NAMALWA (cell line): ENCODE results near the gene ERAL1.
A peak's percentile ranks its signal among the peaks of the same experiment; 100 is the strongest.
"Not testable (repeated sequence)": the region's sequence is repeated elsewhere in the genome, so short reads cannot be mapped to it uniquely, and the experiment has no call there.

ENCODE experiments used
- DNase-seq: peaks from one replicate; pipeline ENCODE4 v3.0.0-alpha.2; 2015; ENCODE audit warnings: low spot score

ERAL1 gene

DNA sequence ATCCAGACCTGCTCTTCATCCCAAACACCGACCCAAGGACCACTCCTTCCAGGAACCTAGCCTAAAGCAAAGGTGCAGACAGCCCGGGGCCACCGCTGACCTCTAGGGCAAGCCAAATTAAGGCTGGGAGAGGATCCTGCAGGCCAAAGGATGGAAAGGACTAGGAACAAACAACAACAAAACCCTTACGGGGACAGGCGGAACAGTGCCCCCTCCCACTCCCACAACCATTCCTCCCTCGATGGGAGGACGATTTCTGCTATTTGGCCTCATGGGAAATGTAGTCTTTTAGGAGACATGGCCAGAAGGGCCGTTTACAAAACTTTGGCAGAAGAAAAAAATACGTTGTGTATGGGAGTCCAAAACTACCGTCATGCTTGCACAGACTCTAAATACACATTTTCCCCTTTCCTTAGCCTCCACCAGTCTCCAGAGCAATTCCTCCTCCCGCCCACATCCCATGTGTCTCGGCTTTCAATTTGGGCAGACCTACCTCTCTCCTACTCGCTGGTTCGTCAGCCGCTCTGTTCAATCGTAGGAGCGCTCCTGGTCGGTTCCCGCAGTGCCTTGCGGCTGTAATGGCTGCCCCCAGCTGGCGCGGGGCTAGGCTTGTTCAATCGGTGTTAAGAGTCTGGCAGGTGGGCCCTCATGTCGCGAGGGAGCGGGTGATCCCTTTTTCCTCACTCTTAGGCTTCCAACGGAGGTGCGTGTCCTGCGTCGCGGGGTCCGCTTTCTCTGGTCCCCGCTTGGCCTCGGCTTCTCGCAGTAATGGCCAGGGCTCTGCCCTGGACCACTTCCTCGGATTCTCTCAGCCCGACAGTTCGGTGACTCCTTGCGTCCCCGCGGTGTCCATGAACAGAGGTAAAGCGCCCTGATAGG lies at the start of gene ERAL1:
TSS of gene ERAL1 (plus strand) at position 560 of the 879 bp plus-strand sequence. CDS start at position 579, 19 bp downstream.
- peak; percentile 93 for DNase-seq

DNA sequence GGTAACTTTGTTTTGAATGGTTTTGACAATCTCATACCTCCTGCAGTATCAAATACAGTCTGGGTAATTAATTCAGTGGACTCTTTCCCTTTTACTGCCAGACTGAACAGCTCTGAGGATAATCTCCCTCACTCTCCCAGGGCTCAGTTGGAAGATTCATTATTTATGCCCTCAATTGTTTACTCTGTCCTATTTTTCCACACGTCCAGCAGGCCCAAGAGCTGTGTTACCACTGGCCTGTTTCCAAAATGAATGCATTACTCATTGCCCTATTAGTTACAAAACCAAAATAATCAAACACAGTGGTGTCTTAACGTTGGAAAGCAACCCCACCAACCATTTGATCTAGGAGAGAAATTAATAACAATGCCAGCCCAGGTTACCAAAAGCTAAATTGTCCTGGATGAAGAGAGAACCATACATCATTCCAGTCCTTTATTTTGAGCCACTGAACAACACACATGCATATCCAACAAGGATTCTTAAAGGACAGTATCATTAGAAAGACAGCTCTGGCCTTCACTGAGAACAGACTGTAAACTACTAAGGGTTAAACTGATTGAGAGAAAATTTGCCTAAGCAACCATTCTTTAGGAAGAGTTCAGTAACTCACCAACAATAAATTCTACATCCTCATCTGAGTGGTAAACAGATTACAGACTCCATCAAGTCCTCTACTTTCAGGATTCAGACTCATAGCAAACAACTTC lies 46.7 kb upstream of the ERAL1 start:
- no peak for DNase-seq

DNA sequence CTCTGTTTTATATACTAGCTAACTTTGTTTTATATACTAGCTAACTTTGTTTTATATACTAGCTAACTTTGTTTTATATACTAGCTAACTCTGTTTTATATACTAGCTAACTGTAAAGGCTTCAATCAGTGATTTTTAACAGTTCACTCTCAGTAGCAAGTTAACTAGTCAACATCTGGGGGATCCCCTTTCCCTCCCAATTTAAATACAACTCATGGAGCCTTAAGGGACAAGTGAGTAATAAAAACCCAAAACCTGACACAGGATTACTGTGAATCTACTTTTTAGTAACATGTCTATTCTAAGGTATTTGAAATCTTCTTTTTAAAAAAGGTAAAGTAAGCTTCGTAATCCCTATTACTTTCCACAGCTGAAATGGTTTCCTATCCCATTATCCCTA lies 44.4 kb upstream of the ERAL1 start:
- DNase-seq = no peak

DNA sequence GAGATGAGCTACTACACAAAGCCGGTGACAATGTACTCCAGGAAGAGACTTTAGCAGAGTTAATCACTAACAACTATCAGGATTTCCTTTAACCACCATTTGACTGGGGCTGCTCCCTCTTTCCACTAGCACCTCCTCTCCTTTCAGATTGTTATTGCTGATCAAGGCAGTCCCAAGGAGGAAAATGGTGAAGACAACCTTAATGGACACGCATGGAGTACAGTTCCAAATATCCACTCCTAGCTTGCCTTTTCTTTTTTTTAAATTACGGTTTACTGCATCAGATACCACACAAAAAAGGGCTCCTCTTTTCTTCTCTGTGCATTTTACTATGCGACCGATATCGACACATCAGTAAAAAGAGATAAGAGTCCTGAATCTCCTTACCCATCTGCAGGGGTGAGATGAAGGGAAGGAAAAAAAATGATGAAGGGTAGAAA lies 43.1 kb upstream of the ERAL1 start:
- no peak for DNase-seq

DNA sequence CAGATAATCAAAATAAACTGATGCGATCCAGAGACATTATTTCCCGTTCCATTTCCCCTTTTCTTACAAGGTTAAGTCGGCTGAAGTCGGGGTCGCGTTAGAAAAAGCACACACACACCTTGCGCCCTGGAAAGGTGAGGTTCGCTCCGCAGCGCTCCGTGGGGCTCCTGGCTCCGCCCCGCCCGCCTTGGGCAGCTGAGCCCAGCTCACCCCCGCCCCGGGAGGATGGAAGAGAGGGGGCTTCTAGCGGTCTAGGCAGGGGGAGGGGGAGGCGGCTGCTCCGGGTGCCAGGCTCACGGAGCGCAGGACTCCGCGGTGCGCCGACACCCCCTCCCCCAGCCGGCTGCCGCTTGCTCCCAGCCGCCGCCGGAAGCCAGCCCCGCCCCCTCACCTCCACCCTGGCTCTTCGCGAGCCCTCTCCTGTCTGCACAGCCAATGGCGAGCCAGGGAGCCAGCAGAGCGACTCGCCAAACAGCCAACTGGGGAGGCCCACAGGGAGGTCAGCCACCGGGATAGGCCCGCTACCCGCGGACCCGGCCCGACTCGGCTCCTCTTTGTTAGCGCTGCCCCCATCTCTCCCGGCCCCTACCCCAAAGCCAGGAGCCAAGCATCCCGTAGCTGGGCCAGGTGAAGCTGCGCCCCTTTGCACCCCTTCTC lies 42.6 kb upstream of the ERAL1 start:
- DNase-seq = peak; percentile 97

DNA sequence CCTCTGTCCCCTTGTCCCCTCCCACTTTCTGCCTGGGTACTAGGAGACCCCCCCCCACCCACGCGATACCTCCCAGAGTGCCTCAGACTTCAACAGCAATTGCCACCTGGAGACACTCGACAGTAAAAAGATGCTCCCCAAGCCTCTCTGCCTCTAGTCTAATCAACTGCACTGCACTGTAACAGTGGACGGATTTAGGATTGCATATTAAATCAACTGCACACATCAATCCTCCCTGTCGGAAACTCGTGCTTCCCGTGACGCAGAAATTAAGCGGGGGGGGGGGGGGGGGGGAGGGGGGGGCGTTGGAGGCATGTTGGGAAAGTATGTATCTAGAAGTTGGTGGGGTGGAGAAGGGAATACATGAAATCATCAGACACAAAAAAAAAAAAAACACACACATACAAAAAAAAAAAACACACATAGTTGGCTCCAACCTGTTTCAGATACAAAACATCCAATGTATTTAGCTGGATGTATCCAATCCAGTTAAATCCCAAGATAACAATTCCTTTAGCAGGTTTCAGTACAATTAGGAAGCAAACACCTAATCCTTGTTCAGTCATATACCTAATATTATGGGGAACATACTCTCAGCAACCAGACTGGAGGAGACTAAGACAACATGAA lies 42.0 kb upstream of the ERAL1 start:
- peak; percentile 90 for DNase-seq

DNA sequence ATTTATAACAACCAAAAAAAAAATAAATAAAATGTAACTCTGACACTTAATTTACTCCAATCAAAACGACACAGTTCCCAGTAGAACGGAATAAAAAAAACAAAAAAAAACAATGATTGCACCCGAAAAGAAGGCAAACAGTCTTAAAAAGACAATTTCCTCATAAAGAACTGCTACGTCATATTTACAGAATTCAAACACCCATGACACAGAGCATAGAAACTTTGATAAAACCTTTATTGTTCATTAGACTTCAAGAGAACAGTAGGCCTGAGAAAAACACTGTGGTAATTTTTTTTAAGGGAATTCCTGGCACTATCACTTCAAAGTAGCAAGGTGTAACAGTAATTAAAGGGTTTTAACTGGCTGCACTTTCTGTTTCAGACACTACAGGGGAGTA lies 38.3 kb upstream of the ERAL1 start:
- DNase-seq = no peak

DNA sequence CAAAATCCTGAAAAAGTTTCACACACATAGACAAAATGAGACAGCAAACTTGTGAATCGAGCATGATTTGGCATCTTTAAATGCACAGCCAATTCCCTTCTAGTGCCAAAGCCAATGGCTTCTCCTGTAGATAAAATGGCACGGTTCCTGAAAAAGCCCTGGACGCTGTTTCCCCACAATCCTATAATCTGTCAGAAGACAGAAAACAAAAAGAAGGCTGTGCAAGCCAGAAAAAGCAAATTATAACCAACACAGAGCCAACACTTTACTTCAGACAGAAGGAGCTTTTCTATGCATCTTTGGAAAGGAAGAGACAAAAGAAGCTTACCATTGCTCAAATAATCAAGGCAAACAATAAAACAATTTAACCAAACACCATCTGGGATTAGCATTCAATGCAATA lies 36.0 kb upstream of the ERAL1 start:
- DNase-seq = no peak

DNA sequence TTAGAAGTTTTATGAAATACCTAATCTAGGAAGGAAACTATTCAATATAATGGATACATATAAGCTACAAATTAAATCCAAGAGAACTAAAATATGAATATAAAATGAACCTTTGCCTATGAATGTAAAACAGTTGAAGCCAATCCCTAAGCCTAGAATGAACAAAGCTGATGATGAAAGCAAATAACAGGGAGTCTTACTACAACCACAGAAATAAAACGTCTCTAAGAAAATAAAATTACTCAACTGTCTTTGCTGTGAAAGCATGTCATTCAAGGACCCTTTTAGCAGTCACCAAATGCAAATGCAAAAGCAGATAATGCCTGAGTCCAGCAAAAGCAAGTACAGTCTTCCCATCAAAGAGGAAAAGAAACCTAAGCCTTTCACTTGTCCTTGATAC lies 35.2 kb upstream of the ERAL1 start:
- no peak for DNase-seq

DNA sequence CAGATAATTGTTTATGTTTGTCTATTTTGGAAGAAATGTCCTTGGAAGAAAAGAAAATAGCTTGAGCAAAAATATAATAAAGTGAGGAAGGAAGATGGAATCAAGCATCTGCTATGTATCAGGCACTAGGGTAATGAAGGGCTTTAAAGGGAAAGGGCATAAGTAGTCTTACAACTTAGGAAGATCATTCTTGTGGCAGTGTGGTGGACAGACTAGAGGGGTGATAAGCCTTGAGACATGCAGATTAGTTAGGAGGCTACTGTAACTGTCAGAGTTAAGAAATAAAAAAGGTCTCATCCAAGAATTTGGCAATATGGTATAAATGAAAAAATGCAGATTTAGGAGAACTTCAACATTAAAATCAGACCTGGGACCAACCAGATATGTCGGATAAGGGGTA lies 27.1 kb upstream of the ERAL1 start:
- no peak for DNase-seq

DNA sequence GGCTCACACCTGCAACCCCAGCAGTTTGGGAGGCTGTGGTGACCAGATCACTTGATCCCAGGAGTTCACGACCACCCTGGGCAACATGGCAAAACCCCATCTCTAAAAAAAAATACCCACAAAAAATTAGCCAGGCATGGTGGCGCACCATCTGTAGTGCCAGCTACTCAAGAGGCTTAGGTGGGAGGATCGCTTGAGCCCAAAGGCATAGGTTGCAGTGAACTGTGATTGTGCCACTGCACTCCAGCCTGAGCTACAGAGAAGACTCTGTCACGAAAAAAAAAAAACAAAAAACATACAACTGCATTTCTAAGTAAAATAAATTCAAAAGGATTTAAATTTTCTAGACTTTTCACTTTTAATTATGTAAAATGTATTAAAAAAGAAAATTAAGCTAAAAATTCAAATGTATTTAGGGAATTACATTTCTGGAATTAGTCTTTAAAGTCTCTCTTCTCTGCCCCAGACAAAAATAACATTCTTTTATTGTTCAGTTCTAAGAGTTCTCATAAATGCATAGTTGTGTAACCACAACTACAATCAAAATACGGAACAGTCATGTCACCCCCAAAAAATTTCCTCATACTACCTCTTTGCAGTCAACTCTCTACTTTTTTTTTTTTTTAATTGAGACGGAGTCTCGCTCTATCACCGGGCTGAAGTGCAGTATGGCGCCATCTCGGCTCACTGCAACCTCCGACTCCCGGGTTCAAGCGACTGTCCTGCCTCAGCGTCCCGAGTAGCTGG lies 26.3 kb upstream of the ERAL1 start:
- DNase-seq = no peak

DNA sequence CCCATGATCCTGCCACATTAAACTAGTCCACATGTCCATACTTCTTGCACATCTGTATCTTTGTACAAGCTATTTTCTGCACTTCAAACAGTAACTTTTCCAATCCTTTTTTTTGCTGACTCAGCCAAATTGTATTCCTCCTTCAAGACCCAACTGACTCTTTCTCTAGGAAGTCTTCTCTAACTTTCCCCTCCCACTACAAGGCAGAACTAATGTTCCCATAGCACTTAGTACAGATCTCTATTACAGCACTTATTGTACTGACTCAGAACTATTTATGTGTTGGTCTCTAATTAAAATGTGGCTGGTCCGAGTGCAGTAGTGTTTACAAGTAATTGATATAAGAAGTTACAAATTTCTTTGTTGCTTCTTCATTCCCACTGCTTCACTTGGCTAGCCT lies 20.4 kb upstream of the ERAL1 start:
- no peak for DNase-seq

DNA sequence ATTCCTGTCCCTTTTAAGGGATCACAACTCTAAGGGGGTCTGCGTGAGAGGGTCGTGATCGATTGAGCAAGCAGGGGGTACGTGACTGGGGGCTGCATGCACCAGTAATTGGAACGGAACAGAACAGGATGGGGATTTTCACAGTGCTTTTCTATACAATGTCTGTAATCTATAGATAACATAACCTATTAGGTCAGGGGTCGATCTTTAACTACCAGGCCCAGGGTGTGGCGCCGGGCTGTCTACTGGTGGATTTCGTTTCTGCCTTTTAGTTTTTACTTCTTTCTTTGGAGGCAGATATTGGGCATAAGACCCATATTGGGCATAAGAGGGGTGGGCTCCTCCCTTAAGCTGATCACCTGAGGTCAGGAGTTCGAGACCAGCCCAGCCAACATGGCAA lies 18.3 kb upstream of the ERAL1 start:
- not testable (repeated sequence) for DNase-seq

DNA sequence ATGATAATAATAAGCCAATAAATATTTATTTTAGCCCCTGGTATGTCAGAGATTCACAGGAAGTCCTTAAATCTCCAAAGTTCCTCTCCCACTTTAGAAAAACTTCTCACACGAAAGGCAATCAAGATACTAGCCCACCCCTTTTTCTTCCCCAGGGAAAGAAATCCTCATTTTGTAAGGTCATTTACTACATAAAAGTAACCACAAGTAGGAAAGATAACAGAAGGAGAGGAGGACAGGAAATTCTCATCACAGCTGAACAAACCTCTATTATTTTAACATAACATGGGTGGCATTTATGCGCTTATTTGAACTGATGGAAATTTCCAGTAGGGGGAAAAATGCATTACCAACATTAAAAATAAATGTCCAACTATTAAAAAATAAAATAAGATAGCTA lies 15.6 kb upstream of the ERAL1 start:
- DNase-seq = no peak

DNA sequence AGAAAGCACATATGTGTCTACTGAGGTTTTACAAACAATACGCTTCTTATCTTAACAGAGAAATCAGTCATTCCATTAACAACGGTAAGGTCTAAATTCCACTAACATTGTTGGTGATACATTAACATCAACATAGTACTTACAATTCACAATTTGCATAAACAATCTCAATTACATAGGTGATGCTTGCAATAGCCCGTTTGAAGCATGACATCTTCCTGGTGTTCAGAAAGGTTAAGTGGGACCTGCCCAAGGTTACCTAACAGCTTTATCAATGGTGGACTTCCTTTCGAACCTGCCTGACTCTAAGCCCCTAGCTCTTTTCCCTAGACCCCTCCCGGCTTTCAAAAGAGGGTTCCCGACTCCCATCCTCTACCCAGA lies 12.9 kb upstream of the ERAL1 start:
- DNase-seq = peak; percentile 40

DNA sequence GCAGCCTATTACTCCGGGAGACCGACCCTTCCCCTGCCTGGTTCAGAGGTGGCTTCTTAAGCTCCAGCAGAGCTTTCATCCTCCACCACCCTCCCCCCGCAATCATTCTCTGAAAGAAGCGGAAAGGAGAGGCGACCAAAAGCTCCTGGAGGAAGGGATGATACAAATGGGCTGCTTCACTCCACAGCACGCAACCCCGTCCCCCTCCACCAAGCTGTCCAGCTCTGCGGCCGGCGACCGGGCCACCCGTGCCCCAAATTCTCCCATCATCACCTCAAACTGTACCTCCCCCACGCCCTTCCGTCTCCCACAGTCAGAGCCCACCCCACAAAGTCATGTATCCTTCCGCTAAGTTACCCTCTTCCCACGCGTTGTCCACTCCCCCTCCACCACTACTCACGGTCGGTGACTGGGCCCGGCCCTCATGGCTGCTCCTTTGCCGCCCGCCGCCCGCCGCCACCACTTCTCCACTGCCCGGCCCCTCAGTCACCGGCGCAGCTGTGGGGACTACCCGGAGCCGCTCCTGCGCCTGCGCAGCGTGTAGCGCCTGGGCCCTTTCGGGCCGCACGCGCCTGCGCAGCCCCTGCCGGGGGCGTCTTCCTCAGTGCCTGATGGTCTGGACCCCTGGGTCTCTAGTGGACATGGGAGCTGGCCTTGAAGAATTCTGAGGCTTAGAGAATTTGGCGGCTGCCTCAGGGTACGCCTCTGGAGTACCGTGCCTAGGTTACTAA lies 12.4 kb upstream of the ERAL1 start, which contains the start of gene FAM222B:
TSS of gene FAM222B (minus strand) at position 509 of the 731 bp plus-strand sequence. CDS start 76,123 bp downstream, outside the sequence.
- peak; percentile 93 for DNase-seq

DNA sequence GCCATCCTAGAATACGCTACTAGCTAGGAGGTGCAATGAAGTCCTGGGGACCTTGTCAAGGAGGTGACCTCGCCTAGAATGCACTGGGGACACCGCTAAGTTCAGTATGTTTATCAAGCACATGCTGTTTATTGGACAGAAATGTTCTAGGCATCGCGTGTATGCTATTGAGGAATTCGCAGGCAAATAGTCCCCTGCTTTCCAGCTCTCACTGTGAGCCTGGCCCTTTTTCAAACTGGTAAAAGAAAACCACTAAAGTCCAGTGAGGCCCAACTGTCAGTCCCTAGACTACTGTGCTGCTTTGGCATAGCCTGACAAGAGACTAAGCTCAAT lies 11.0 kb upstream of the ERAL1 start:
- DNase-seq = no peak

DNA sequence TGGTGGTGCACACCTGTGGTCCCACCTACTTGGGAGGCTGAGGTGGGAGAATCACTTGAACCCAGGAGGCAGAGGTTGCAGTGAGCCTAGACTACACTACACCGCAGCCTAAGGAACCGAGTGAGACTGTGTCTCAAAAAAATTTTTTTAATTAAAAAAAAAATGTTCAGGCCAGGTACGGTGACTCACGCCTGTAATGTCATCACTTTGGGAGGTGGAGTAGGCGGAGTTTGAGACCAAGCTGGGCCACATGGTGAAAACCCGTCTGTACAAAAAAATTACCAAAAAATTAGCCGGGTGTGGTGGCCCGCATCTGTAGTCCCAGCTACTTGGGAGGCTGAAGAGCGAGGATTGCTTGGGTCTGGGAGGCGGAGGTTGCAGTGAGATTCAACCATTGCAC lies 8.6 kb upstream of the ERAL1 start:
- no peak for DNase-seq

DNA sequence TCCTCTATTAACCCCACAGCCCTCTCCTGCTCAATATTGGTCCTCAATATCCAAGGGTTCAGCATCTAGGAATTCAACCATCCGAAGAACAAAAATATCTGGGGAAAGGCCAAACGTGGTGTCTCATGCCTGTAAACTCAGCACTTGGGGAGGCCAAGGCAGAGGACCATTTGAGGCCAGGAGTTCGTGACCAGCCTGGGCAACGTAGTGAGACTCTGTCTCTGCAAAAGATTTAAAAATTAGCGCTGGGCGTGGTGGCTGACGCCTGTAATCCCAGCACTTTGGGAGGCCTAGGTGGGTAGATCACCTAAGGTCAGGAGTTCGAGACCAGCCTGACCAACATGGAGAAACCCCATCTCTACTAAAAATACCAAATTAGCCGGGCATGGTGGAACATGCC lies 8.1 kb upstream of the ERAL1 start:
- DNase-seq = not testable (repeated sequence)

DNA sequence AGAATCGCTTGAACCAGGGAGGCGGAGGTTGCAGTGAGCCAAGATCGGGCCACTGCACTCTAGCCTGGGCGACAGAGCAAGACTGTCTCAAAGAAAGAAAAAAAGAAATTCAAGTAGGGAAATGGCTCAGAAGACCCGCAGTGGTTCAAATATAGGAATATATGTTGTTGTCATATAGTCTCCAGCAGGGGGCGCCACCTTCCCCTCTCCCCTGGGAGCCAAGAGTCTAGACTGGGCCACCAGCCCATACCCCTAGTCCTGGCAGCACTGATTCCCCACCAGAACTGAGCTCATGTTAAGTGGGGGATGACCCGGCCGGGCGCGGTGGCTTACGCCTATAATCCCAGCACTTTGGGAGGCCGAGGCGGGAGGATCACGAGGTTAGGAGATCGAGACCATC lies 6.1 kb upstream of the ERAL1 start:
- peak; percentile 51 for DNase-seq

DNA sequence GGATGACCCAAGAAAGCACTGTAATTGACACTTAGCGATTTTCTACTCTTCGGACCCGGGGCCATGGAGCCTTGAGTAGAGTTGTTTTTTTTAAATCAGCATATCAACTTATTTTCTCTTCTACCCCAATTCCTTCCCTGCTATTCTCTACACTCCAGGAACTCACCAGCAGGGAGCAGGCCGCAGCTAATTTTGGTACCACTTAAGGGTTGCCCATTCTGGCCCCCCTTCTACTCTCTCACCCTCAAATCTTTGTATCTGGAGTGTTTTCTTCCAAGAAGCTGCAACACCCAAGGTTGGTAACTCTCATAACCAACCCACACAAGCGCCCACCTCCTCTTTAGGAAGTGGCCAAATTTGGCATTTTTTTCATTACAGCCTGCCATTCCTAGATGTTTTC lies 5.5 kb upstream of the ERAL1 start:
- peak; percentile 21 for DNase-seq
